C4-2B (cell line): ENCODE measurements around the gene MED9.

ENCODE experiments used
- H3K27ac ChIP-seq: fragments of 450-650 bp; 2 replicates; pipeline ENCODE4 v1.5.1; 2017
- ZFX ChIP-seq: fragments of 450-650 bp; IDR thresholded peaks from 2 replicates; pipeline ENCODE4 v1.6.1; 2017
- TF ChIP-seq, protein P1 (sequence below): fragments of 450-650 bp; conservative IDR thresholded peaks from 2 replicates; pipeline ENCODE4 v1.5.1; 2017; ENCODE audit warnings: mild to moderate bottlenecking

MED9 gene

DNA sequence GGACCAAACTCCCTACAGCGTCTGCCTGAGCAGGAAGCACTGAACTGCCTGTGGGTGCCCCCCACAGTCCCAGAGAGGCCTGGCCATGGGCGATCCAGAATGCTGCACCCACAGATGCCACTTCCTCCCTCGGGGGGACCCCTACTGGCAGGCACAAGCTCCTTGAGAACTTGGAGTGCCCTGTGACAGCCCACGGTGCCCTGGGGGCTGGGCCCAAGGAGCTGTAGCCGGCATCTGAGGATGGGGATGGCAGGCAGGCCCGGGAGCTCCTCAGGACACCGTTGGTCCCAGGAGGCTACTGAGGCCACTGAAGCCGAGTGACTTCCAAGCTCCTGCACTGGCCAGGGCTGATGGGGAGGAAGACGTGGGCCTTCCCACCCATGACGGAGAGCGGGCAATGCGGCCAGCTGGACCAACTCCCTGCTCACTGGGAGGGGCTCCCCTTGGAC, 34.5 kb downstream of the MED9 start:
- no peak overlapping the region for H3K27ac ChIP-seq
- no peak for TF ChIP-seq ZFX
- TF ChIP-seq, protein P1, sequence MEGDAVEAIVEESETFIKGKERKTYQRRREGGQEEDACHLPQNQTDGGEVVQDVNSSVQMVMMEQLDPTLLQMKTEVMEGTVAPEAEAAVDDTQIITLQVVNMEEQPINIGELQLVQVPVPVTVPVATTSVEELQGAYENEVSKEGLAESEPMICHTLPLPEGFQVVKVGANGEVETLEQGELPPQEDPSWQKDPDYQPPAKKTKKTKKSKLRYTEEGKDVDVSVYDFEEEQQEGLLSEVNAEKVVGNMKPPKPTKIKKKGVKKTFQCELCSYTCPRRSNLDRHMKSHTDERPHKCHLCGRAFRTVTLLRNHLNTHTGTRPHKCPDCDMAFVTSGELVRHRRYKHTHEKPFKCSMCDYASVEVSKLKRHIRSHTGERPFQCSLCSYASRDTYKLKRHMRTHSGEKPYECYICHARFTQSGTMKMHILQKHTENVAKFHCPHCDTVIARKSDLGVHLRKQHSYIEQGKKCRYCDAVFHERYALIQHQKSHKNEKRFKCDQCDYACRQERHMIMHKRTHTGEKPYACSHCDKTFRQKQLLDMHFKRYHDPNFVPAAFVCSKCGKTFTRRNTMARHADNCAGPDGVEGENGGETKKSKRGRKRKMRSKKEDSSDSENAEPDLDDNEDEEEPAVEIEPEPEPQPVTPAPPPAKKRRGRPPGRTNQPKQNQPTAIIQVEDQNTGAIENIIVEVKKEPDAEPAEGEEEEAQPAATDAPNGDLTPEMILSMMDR: no peak

DNA sequence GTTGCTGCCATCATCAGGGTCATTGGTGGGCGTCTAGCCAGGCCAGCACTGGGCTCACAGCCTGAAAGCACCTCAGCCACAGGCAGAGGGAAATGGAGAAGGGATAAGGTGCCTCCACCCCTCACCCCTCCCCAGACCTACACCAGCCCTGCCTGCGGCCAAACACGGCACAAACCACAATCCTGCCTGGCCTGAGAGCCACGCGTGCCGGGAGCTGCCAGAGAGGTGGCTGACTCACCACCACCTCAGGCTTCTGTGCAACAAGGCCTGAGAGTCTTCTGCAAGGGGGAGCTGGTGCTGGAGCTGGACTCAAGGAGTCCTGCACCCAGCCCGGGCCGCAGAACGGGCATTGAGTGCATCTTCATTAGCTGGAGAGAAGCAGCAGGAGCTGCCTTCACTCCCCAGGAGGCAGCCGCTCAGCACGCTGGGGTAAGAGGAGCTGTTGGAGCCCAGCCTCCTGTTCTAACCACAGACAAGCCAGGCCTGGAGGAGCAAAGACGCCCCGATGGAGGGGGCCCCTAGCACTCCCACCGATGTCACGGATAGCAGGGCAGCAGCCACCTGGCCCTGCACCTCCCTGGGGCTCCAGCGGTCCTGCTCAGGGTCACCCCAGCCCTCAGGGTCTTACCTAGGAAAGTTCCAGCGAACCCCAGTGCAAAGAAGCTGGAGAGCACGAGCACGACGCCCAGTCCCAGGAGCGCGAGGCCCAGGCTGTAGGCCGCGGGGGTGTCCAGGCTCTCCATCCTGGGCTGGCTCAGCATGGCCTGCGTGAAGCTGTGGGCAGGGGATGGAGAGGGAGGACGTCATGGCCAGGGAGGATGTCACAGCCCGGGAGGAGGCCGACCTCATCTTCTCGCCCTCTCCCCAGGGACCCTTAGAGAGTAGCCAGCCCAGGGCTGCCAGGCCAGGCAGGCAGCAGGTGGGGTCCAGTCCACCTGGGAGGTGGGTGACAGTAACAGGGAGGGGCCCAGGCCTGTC, 35.4 kb downstream of the MED9 start:
- no peak overlapping the region for H3K27ac ChIP-seq
- TF ChIP-seq, protein P1: no peak
- no peak for TF ChIP-seq ZFX

DNA sequence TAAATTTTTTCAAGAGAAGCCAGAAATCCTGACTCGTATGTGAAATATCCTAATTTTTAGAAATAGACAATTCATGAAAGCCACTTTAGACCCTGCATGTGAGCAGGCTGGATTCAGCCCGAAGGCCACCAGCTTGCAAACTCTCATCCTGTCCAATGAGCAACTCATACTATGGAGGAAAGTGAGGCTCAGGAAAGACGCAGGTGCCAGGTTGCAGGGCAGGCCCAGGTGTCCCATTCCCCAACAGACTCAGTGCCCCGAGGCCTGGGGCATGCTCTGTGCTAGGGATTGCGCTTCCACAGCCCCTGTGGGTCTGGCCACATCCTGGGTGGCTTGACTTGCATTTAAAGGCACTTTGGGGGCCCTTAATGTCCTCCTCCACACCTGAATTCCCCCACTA, 36.1 kb downstream of the MED9 start:
- no peak for TF ChIP-seq ZFX
- TF ChIP-seq, protein P1: no peak

DNA sequence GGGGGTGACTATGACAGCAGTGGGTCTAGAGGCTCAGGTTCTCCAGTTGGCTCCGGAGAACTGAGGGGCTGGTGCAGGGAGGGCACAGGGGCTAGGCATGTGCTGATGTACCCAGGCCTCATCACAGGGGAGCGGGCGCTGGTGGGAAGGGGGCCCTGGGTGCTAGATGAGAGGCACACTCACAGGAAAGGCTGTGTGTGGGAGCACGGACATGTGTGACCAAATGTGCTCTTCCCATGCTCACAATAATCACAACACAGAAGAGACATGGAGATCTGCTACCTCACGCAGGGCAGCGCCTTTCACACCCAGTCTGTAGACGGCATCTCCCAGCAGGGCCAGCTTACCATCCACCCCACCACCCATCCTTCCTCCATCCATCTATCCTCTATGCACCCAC, 36.8 kb downstream of the MED9 start:
- H3K27ac ChIP-seq: no peak overlapping the region
- no peak for TF ChIP-seq ZFX
- TF ChIP-seq, protein P1: no peak

More for the DNA sequence above, 36.1 kb downstream of the MED9 start:
- no peak overlapping the region for H3K27ac ChIP-seq

DNA sequence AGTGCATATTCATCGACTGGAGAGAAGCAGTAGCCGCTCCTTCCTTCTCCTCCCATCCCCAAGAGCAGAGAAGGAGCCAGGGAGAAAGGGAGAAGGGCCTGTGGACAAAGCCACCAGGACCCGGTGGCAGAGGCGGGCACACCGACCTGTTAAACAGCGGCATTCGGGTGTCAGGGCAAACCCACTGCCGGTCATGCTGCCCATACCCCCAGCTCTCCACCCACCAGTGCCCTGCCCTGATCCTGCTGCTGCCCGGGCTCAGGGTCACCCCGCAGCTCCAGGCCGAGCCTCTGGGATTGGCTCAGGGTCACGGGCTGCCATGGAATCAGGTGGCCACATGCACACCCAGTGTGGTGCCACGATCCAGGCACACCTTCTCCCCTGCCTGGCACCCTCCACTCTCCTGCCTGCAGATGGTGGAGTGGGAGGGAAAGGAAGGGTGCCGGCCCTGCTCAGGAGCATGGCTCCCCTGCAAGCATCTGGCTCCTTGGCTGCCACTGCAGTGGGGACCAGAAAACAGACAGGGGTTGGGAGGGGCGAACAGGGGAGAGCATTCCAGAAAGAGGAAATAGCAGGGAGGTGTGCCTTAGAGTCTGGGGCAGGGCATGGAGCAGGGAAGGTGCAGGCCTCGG, 37.7 kb downstream of the MED9 start:
- TF ChIP-seq ZFX: no peak
- TF ChIP-seq, protein P1: no peak
- no peak overlapping the region for H3K27ac ChIP-seq

DNA sequence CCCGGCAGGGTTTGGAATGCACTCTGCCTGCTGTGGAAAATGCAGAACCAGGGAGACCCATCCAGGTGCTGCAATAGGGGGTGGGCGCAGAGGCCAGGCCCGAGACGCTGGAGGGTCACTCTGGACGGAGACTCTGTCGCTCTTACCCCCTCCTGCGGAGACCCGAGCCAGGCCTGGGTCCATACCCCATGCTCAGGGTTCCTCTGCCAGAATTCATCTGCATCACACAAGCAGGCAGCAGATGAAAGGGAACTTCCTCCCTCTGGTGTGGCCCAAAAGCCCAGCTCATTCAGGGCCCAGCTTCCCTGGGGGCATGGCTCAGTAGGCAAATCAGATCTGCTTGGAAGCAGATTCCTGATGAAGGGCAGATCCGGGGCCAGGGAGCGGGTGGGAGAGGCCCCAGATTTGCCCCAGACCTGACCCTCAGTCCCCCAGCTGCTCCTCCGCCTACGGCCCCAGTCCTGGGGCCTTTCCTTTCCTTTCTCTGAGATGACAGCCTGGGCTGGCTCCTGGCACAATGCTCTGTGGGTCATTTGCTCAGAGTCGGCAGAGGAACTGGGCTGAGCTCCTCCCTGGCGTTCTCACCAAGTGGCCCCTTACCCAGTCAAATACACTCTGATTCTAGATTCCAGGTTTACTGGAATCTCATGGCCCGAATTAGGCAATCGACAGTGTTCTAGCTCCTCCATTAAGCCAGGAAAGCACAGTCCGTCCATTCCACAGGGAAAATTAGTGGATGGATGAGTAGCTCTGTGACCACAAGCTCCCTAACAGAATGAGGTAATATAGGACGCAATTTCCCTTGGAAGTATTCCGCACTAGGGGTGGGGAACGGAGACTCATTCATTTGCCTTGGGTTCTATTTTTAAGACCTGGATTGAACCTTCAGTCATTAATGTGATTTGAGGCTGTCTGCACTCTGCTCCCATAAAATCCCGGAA, 38.5 kb downstream of the MED9 start:
- no peak overlapping the region for H3K27ac ChIP-seq

More for the DNA sequence above, 38.5 kb downstream of the MED9 start:
- no peak for TF ChIP-seq ZFX
- TF ChIP-seq, protein P1: no peak
